HL-60 (cell line): ENCODE measurements around the gene RPL35.

Experiments used
- DNase-seq, 2 experiments: peaks; one replicate each; pipeline ENCODE4 v3.0.0-alpha.2; 2010 to 2020; ENCODE audit warnings: low read depth in 1 of 2, low spot score in 1 of 2
- H3K27ac ChIP-seq: fragments of 250-450 bp; sonication (Bioruptor Pico); replicated peaks from 2 replicates; pipeline ENCODE4 v1.5.1; 2020; ENCODE audit warnings: mild to moderate bottlenecking, moderate library complexity
- H3K27me3 ChIP-seq: fragments of 250-450 bp; sonication (Bioruptor Pico); 2 replicates; pipeline ENCODE4 v1.5.1; 2021; ENCODE audit warnings: mild to moderate bottlenecking, moderate library complexity; ENCODE audit not compliant: insufficient read depth, poor library complexity, severe bottlenecking
- H3K4me3 ChIP-seq: replicated peaks from 2 replicates; pipeline ENCODE4 v1.5.1; 2011; ENCODE audit warnings: mild to moderate bottlenecking, control low read depth, low read length; ENCODE audit not compliant: insufficient read depth
- GABPA ChIP-seq: IDR thresholded peaks from 2 replicates; pipeline ENCODE4 v1.6.1; 2012; ENCODE audit warnings: low read depth
- POLR2AphosphoS5 ChIP-seq: IDR thresholded peaks from 2 replicates; pipeline ENCODE4 v1.6.1; 2012; ENCODE audit warnings: low read depth
- SPI1 ChIP-seq: IDR thresholded peaks from 2 replicates; pipeline ENCODE4 v1.6.1; 2012; ENCODE audit warnings: low read depth, mild to moderate bottlenecking, borderline replicate concordance
- TF ChIP-seq, protein P1 (sequence below): IDR thresholded peaks from 2 replicates; pipeline ENCODE4 v1.6.1; 2012; ENCODE audit warnings: low read depth; ENCODE audit not compliant: insufficient replicate concordance
- TF ChIP-seq, protein P2 (sequence below): IDR thresholded peaks from one replicate; pipeline ENCODE4 v1.5.1; 2011; ENCODE audit warnings: low read length, control low read depth, inconsistent platforms; ENCODE audit not compliant: insufficient read depth

RPL35 gene

GRCh38 chr9:124863371-124863871 lies 1.7 kb upstream of the RPL35 start:
- Histone ChIP-seq H3K27ac (no peak overlapping the region), H3K27me3 (no peaks in the 10 kb centered on the region), H3K4me3 (no peak overlapping the region)
- DNase-seq: no peak
- TF ChIP-seq SPI1: peak; percentile 46; the same call in 1 of the 2 replicates
- no peak for TF ChIP-seq POLR2AphosphoS5
- no peak for TF ChIP-seq GABPA
- TF ChIP-seq, protein P1, sequence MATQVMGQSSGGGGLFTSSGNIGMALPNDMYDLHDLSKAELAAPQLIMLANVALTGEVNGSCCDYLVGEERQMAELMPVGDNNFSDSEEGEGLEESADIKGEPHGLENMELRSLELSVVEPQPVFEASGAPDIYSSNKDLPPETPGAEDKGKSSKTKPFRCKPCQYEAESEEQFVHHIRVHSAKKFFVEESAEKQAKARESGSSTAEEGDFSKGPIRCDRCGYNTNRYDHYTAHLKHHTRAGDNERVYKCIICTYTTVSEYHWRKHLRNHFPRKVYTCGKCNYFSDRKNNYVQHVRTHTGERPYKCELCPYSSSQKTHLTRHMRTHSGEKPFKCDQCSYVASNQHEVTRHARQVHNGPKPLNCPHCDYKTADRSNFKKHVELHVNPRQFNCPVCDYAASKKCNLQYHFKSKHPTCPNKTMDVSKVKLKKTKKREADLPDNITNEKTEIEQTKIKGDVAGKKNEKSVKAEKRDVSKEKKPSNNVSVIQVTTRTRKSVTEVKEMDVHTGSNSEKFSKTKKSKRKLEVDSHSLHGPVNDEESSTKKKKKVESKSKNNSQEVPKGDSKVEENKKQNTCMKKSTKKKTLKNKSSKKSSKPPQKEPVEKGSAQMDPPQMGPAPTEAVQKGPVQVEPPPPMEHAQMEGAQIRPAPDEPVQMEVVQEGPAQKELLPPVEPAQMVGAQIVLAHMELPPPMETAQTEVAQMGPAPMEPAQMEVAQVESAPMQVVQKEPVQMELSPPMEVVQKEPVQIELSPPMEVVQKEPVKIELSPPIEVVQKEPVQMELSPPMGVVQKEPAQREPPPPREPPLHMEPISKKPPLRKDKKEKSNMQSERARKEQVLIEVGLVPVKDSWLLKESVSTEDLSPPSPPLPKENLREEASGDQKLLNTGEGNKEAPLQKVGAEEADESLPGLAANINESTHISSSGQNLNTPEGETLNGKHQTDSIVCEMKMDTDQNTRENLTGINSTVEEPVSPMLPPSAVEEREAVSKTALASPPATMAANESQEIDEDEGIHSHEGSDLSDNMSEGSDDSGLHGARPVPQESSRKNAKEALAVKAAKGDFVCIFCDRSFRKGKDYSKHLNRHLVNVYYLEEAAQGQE: no peak
- TF ChIP-seq, protein P2, sequence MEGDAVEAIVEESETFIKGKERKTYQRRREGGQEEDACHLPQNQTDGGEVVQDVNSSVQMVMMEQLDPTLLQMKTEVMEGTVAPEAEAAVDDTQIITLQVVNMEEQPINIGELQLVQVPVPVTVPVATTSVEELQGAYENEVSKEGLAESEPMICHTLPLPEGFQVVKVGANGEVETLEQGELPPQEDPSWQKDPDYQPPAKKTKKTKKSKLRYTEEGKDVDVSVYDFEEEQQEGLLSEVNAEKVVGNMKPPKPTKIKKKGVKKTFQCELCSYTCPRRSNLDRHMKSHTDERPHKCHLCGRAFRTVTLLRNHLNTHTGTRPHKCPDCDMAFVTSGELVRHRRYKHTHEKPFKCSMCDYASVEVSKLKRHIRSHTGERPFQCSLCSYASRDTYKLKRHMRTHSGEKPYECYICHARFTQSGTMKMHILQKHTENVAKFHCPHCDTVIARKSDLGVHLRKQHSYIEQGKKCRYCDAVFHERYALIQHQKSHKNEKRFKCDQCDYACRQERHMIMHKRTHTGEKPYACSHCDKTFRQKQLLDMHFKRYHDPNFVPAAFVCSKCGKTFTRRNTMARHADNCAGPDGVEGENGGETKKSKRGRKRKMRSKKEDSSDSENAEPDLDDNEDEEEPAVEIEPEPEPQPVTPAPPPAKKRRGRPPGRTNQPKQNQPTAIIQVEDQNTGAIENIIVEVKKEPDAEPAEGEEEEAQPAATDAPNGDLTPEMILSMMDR: no peak

GRCh38 chr9:124860582-124861341 lies 995 bp downstream of the RPL35 start:
- Histone ChIP-seq H3K4me3 (peak overlapping the region; percentile 71), H3K27ac (peak overlapping the region; percentile 98), H3K27me3 (no peaks in the 10 kb centered on the region)
- DNase-seq: no peak
- TF ChIP-seq POLR2AphosphoS5 (no peak), GABPA (no peak), SPI1 (no peak)
- TF ChIP-seq, protein P2: no peak
- TF ChIP-seq, protein P1: no peak

GRCh38 chr9:124859803-124860581 lies 1.8 kb downstream of the RPL35 start:
- Histone ChIP-seq H3K27ac (peak overlapping the region; percentile 98), H3K27me3 (no peaks in the 10 kb centered on the region), H3K4me3 (peak overlapping the region; percentile 71)
- DNase-seq: peak in 1 of 2 experiments; percentile 37
- TF ChIP-seq POLR2AphosphoS5 (peak; percentile 40; the same call in 1 of the 2 replicates), SPI1 (peak; percentile 77; the same call in 1 of the 2 replicates), GABPA (no peak)
- TF ChIP-seq, protein P1: no peak
- TF ChIP-seq, protein P2: no peak
